ENCODE data around the gene CTDSPL.
A peak's percentile ranks its signal among the peaks of the same experiment; 100 is the strongest.

The CTDSPL gene

DNA sequence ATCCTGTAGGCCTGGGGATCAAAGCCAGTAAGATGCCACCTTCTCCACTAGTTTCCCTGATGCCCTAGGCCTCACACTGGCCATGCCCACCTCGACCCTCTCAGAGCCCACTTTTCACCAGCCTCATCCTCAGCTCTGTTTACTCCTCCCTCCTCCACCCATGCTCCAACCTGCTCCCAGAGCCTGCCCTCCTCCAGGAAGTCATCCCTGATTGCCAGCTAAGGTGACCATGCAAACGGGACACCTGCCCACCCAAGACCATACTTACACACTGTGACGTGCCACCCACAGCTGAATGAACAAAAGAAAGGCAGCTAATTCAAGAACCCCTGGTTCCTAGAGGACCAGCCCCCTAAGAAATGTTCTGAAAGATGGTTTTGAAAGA is 158.7 kb downstream of the CTDSPL start:
- DNase-seq: no peak
- Histone ChIP-seq H3K27ac (ENCODE audit: insufficient read depth in 1 of 2, low read depth in 1 of 2, low read length in 2 of 2, poor library complexity in 1 of 2, severe bottlenecking in 2 of 2) (no peak overlapping the region), H3K9me3 (ENCODE audit: control extremely low read depth in 1 of 5, control insufficient read depth in 4 of 5, insufficient read depth in 2 of 5, low read depth in 1 of 5, low read length in 4 of 5) (peaks cover 0 to 7% (median 3%) of the 10 kb centered on the region in 5 experiments), H3K27me3 (replicated peaks in 2 of 5; ENCODE audit: control insufficient read depth in 4 of 5, insufficient read depth in 5 of 5, low read length in 4 of 5) (no peaks in the 10 kb centered on the region), H3K4me1 (ENCODE audit: control extremely low read depth in 1 of 4, control insufficient read depth in 4 of 4, insufficient read depth in 4 of 4, low read length in 3 of 4) (peaks cover 3 to 13% (median 9%) of the 10 kb centered on the region in 4 experiments), H3K4me3 (ENCODE audit: control insufficient read depth in 1 of 7, extremely low read depth in 1 of 7, insufficient read depth in 4 of 7, low read depth in 2 of 7, low read length in 6 of 7) (no peak overlapping the region), H3K36me3 (ENCODE audit: control insufficient read depth in 4 of 4, insufficient read depth in 4 of 4, low read length in 3 of 4) (peaks cover under 1 to 20% (median 6%) of the 10 kb centered on the region in 4 experiments)
- ChIA-PET POLR2A (interaction anchor here (0.5 kb wide), 1 partner anchor 13 kb away, joined by 3 read pairs; no protein-coding TSS in a partner anchor), CTCF (interaction anchor here (0.8 to 6.1 kb wide), 4 partner anchors 17 to 165 kb away, joined by 3 to 50 read pairs (median 4); no protein-coding TSS in a partner anchor)
- 80% methylated on average over 1 of the region's 3 CpGs for WGBS (ENCODE audit: insufficient coverage)

DNA sequence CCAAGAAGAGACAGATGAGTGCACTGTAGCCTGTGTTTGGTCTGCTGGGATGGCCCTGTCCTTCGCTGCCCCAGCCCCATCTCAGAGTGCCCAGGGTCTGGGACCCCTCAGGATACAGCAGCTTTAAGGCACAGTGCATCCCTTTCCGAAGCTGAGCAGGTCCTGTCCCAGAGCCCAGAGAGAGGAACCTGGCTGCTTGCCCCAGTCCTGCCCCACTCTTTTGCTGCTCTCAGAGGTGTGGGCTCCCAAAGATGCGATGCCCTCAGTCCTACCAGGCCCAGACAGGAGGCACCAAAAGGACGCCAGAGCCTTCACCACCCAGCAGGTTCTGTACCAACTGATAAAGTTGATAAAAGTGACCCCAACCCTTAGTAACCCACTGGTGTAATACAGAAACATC is 159.5 kb downstream of the CTDSPL start:
- peaks cover 8 to 19% (median 14%) of the 10 kb centered on the region in 4 experiments for H3K4me1 ChIP-seq (ENCODE audit: control extremely low read depth in 1 of 4, control insufficient read depth in 4 of 4, insufficient read depth in 4 of 4, low read length in 3 of 4)
- POLR2A ChIA-PET: no interaction called here
- H3K27me3 ChIP-seq (replicated peaks in 2 of 5; ENCODE audit: control insufficient read depth in 4 of 5, insufficient read depth in 5 of 5, low read length in 4 of 5): no peaks in the 10 kb centered on the region
- no peak overlapping the region for H3K27ac ChIP-seq (ENCODE audit: insufficient read depth in 1 of 2, low read depth in 1 of 2, low read length in 2 of 2, poor library complexity in 1 of 2, severe bottlenecking in 2 of 2)
- H3K9me3 ChIP-seq (ENCODE audit: control extremely low read depth in 1 of 5, control insufficient read depth in 4 of 5, insufficient read depth in 2 of 5, low read depth in 1 of 5, low read length in 4 of 5): peaks cover 0 to 4% (median 2%) of the 10 kb centered on the region in 5 experiments
- H3K36me3 ChIP-seq (ENCODE audit: control insufficient read depth in 4 of 4, insufficient read depth in 4 of 4, low read length in 3 of 4): peaks cover 0 to 12% (median 2%) of the 10 kb centered on the region in 4 experiments
- no peak overlapping the region for H3K4me3 ChIP-seq (ENCODE audit: control insufficient read depth in 1 of 7, extremely low read depth in 1 of 7, insufficient read depth in 4 of 7, low read depth in 2 of 7, low read length in 6 of 7)
- WGBS (ENCODE audit: insufficient coverage): 95% methylated on average over 4 of the region's 4 CpGs
- no peak for DNase-seq
- CTCF ChIA-PET: interaction anchor here (0.8 to 6.1 kb wide), 3 partner anchors 18 to 47 kb away, joined by 3 to 50 read pairs (median 6); no protein-coding TSS in a partner anchor

DNA sequence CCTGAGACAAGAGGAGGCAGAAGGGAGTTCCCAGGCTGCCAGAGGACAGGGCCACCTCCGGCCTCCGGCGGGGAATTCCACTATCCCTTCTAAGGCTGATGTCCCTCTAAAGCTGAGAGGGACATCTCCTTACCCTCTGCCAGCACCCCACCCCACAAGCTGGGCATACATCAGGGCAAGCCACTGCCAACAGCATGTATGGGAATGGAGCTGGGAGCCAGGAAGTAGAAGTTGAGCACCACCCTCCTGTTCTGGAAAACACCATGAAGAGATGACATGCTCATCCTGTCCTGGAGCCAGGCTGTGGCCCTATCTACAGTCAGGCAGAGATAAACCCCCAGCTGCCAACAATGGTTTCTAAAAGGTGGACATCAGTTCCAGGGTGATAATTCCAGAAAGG is 160.6 kb downstream of the CTDSPL start:
- DNase-seq: no peak
- no peak overlapping the region for H3K4me3 ChIP-seq (ENCODE audit: control insufficient read depth in 1 of 7, extremely low read depth in 1 of 7, insufficient read depth in 4 of 7, low read depth in 2 of 7, low read length in 6 of 7)
- CTCF ChIA-PET: interaction anchor here (1.0 to 6.1 kb wide), 6 partner anchors 8 to 279 kb away, joined by 3 to 50 read pairs (median 5); no protein-coding TSS in a partner anchor
- no peak overlapping the region for H3K27ac ChIP-seq (ENCODE audit: insufficient read depth in 1 of 2, low read depth in 1 of 2, low read length in 2 of 2, poor library complexity in 1 of 2, severe bottlenecking in 2 of 2)
- H3K9me3 ChIP-seq (ENCODE audit: control extremely low read depth in 1 of 5, control insufficient read depth in 4 of 5, insufficient read depth in 2 of 5, low read depth in 1 of 5, low read length in 4 of 5): no peaks in the 10 kb centered on the region
- H3K36me3 ChIP-seq (ENCODE audit: control insufficient read depth in 4 of 4, insufficient read depth in 4 of 4, low read length in 3 of 4): peaks cover 0 to 4% (median 0%) of the 10 kb centered on the region in 4 experiments
- peaks cover 0 to 2% (median 0%) of the 10 kb centered on the region in 5 experiments for H3K27me3 ChIP-seq (replicated peaks in 2 of 5; ENCODE audit: control insufficient read depth in 4 of 5, insufficient read depth in 5 of 5, low read length in 4 of 5)
- WGBS (ENCODE audit: insufficient coverage): 50% methylated on average over 2 of the region's 3 CpGs
- H3K4me1 ChIP-seq (ENCODE audit: control extremely low read depth in 1 of 4, control insufficient read depth in 4 of 4, insufficient read depth in 4 of 4, low read length in 3 of 4): peaks cover 8 to 19% (median 14%) of the 10 kb centered on the region in 4 experiments
- POLR2A ChIA-PET: no interaction called here

DNA sequence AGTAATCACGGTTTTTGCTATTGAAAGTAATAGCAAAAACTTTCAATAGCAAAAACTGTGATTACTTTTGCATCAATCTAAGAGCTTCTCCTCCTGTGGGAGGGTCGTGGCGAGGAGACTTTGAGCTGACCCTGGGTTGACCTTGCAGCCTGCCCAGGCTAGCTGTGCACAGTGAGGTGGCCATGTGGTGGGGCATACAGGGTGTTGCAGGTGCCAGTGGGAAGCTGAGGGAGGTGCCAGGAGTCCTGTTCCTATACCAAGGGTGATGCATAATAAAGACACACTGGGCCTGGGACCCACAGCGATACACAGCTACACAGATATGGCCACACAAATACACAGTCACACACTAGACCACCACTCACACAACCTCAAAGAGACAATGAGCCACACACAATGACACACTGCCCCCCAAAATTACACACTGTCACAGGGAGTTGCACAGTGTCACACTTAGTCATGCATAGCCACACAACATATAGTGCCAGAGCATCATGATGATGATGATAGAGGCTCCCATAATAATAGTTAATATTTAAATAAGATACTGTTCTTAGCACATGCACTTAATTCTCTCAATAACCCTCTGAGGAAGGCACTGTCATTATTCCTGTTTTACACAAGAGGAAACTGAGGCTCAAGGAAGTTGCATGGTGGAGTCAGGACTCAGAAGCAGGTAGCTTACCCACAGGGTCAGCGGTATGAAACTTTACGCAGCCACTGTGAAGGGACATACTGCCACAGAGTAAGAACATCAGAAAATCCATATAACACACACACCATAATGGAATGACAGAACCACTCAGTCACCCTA is 161.4 kb downstream of the CTDSPL start:
- peaks cover 0 to 4% (median 0%) of the 10 kb centered on the region in 4 experiments for H3K36me3 ChIP-seq (ENCODE audit: control insufficient read depth in 4 of 4, insufficient read depth in 4 of 4, low read length in 3 of 4)
- ChIA-PET POLR2A (no interaction called here), CTCF (interaction anchor here (1.2 to 6.1 kb wide), 5 partner anchors 9 to 49 kb away, joined by 4 to 50 read pairs (median 6); no protein-coding TSS in a partner anchor)
- 100% methylated on average over 2 of the region's 6 CpGs for WGBS (ENCODE audit: insufficient coverage)
- H3K27me3 ChIP-seq (replicated peaks in 2 of 5; ENCODE audit: control insufficient read depth in 4 of 5, insufficient read depth in 5 of 5, low read length in 4 of 5): peaks cover 0 to 10% (median 8%) of the 10 kb centered on the region in 5 experiments
- H3K9me3 ChIP-seq (ENCODE audit: control extremely low read depth in 1 of 5, control insufficient read depth in 4 of 5, insufficient read depth in 2 of 5, low read depth in 1 of 5, low read length in 4 of 5): no peaks in the 10 kb centered on the region
- H3K27ac ChIP-seq (ENCODE audit: insufficient read depth in 1 of 2, low read depth in 1 of 2, low read length in 2 of 2, poor library complexity in 1 of 2, severe bottlenecking in 2 of 2): no peak overlapping the region
- H3K4me3 ChIP-seq (ENCODE audit: control insufficient read depth in 1 of 7, extremely low read depth in 1 of 7, insufficient read depth in 4 of 7, low read depth in 2 of 7, low read length in 6 of 7): peak overlapping the region in 4 of 7 experiments; percentile 77 to 88 (median 78)
- peaks cover 8 to 19% (median 14%) of the 10 kb centered on the region in 4 experiments for H3K4me1 ChIP-seq (ENCODE audit: control extremely low read depth in 1 of 4, control insufficient read depth in 4 of 4, insufficient read depth in 4 of 4, low read length in 3 of 4)
- DNase-seq: no peak

DNA sequence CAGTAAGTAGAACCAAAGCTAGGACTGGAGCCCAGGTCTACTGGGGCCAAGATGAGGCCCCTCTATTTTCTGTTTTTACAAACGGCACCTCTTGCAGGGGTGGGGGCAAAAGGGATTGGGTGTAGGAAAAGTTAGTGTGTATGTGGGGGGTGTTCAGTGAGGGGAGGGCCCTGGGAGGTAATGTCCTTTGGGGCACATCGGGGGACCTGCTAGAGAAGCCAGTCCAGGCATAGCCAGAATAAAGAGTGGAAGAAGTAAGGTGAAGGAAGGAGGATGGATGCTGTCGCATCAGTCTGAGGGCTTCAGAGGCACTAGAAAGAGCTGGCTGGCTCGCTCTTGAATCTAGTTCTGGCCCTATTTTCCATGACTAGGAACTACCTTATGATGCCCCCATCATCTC is 165.2 kb downstream of the CTDSPL start:
- no peaks in the 10 kb centered on the region for H3K9me3 ChIP-seq (ENCODE audit: control extremely low read depth in 1 of 5, control insufficient read depth in 4 of 5, insufficient read depth in 2 of 5, low read depth in 1 of 5, low read length in 4 of 5)
- no peak overlapping the region for H3K4me3 ChIP-seq (ENCODE audit: control insufficient read depth in 1 of 7, extremely low read depth in 1 of 7, insufficient read depth in 4 of 7, low read depth in 2 of 7, low read length in 6 of 7)
- peaks cover 8 to 31% (median 25%) of the 10 kb centered on the region in 4 experiments for H3K4me1 ChIP-seq (ENCODE audit: control extremely low read depth in 1 of 4, control insufficient read depth in 4 of 4, insufficient read depth in 4 of 4, low read length in 3 of 4)
- H3K27me3 ChIP-seq (replicated peaks in 2 of 5; ENCODE audit: control insufficient read depth in 4 of 5, insufficient read depth in 5 of 5, low read length in 4 of 5): peaks cover 0 to 45% (median 32%) of the 10 kb centered on the region in 5 experiments
- WGBS (ENCODE audit: insufficient coverage): 100% methylated on average over 1 of the region's 4 CpGs
- H3K27ac ChIP-seq (ENCODE audit: insufficient read depth in 1 of 2, low read depth in 1 of 2, low read length in 2 of 2, poor library complexity in 1 of 2, severe bottlenecking in 2 of 2): no peak overlapping the region
- H3K36me3 ChIP-seq (ENCODE audit: control insufficient read depth in 4 of 4, insufficient read depth in 4 of 4, low read length in 3 of 4): no peaks in the 10 kb centered on the region
- ChIA-PET POLR2A (no interaction called here), CTCF (no interaction called here)
- DNase-seq: no peak

DNA sequence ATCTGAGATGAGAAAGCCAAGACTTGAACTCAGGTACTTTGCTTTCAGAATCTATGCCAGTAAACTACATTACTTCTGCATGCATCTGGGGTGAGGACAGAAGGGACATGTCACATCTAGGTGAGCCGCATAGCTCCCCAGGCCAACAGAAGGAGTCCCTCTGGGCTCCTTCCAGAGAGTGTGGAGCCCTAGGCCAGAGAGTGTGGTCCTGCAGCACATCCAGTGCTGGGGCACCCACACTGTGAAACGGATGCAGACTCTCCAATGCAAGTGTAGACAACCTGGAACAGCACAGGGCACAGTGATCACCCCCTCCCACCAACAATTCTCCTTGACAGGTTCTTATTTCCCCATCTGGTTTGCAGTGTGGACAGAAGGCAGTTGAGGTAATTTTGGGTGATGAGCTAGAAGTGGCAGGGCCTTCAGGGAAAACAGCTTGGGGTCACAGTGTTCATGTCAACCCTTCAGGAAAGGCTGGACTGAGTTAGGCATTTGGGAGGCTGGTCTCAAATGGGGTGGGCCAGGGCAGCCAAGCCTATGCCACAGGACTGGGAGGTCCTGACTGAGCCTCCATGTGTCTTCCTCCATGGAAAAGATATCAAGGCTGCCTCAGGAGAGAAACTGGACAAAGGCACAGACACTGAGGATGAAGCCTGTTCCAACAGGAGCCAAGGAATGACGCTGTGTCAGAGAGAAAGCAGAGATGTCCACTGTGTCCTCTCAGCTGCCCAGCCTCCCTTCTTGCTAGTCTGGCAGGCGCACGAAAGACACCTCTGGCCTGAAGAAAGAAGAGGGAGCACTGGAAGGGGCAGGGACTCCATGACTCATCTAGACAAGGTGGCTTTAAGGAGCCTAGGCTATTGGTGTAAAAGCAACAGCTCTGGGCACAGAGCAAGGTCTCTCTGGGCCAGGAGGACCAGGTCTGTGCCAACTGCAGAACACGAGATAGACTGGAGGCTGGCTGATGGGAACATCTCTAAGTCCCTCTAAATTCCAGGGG is 166.1 kb downstream of the CTDSPL start:
- ChIA-PET CTCF (no interaction called here), POLR2A (no interaction called here)
- no peaks in the 10 kb centered on the region for H3K9me3 ChIP-seq (ENCODE audit: control extremely low read depth in 1 of 5, control insufficient read depth in 4 of 5, insufficient read depth in 2 of 5, low read depth in 1 of 5, low read length in 4 of 5)
- no peak overlapping the region for H3K4me3 ChIP-seq (ENCODE audit: control insufficient read depth in 1 of 7, extremely low read depth in 1 of 7, insufficient read depth in 4 of 7, low read depth in 2 of 7, low read length in 6 of 7)
- no peaks in the 10 kb centered on the region for H3K36me3 ChIP-seq (ENCODE audit: control insufficient read depth in 4 of 4, insufficient read depth in 4 of 4, low read length in 3 of 4)
- peaks cover 0 to 54% (median 36%) of the 10 kb centered on the region in 5 experiments for H3K27me3 ChIP-seq (replicated peaks in 2 of 5; ENCODE audit: control insufficient read depth in 4 of 5, insufficient read depth in 5 of 5, low read length in 4 of 5)
- 98% methylated on average over 5 of the region's 6 CpGs for WGBS (ENCODE audit: insufficient coverage)
- DNase-seq: no peak
- no peak overlapping the region for H3K27ac ChIP-seq (ENCODE audit: insufficient read depth in 1 of 2, low read depth in 1 of 2, low read length in 2 of 2, poor library complexity in 1 of 2, severe bottlenecking in 2 of 2)
- peaks cover 8 to 31% (median 25%) of the 10 kb centered on the region in 4 experiments for H3K4me1 ChIP-seq (ENCODE audit: control extremely low read depth in 1 of 4, control insufficient read depth in 4 of 4, insufficient read depth in 4 of 4, low read length in 3 of 4)

Data from common myeloid progenitor, CD34-positive (primary cell).